Measurements from ENCODE around the gene KCNQ1.
A peak's percentile ranks its signal among the peaks of the same experiment; 100 is the strongest.

- TF ChIP-seq CTCF (IDR thresholded peaks at IDR 0.05) (peak in 3 of 4 experiments; percentile 30 to 53 (median 32)), EP300 (IDR thresholded peaks at IDR 0.05) (no peak)
Observed at GRCh38 chr11:2886191-2886894, 441.5 kb downstream of the KCNQ1 start.

Data from gastroesophageal sphincter (tissue), 3 donors.